WTC11 (cell line): ENCODE results near the gene FGB.

ENCODE experiments used
- JUN ChIP-seq: sonication (generic); formaldehyde crosslinking; IDR thresholded peaks from 2 replicates; pipeline ENCODE4 v1.8.0; 2023; ENCODE audit warnings: mild to moderate bottlenecking, missing genetic modification reagents
- MXD4 ChIP-seq: fragments of 250-450 bp; sonication (Bioruptor Pico); IDR thresholded peaks from 2 replicates; pipeline ENCODE4 v1.8.0; 2021; ENCODE audit warnings: mild to moderate bottlenecking, moderate library complexity, borderline replicate concordance
- NFYB ChIP-seq: sonication (generic); formaldehyde crosslinking; conservative IDR thresholded peaks from 2 replicates; pipeline ENCODE4 v1.8.0; 2022; ENCODE audit warnings: low read depth, missing genetic modification reagents
- TEAD4 ChIP-seq: sonication (generic); formaldehyde crosslinking; IDR thresholded peaks from 2 replicates; pipeline ENCODE4 v1.8.0; 2022; ENCODE audit warnings: mild to moderate bottlenecking, missing genetic modification reagents
- TP53 ChIP-seq: sonication (generic); formaldehyde crosslinking; IDR thresholded peaks from 2 replicates; pipeline ENCODE4 v1.8.1; 2023; ENCODE audit warnings: mild to moderate bottlenecking, missing genetic modification reagents
- TF ChIP-seq, protein P1 (sequence below): fragments of 200-600 bp; IDR thresholded peaks from 2 replicates; pipeline ENCODE4 v1.8.0; 2022; ENCODE audit warnings: antibody characterized with exemption
- TF ChIP-seq, protein P2 (sequence below): sonication (generic); formaldehyde crosslinking; IDR thresholded peaks from 2 replicates; pipeline ENCODE4 v1.8.0; 2022; ENCODE audit warnings: mild to moderate bottlenecking, missing genetic modification reagents
- TF ChIP-seq, protein P3 (sequence below): sonication (generic); formaldehyde crosslinking; IDR thresholded peaks from 2 replicates; pipeline ENCODE4 v1.8.1; 2022; ENCODE audit warnings: low read depth, missing genetic modification reagents, borderline replicate concordance
- TF ChIP-seq, protein P4 (sequence below): sonication (generic); formaldehyde crosslinking; conservative IDR thresholded peaks from 2 replicates; pipeline ENCODE4 v1.8.1; 2022; ENCODE audit warnings: mild to moderate bottlenecking, missing genetic modification reagents
- TF ChIP-seq, protein P5 (sequence below): fragments of 250-450 bp; sonication (Bioruptor Pico); IDR thresholded peaks from 2 replicates; pipeline ENCODE4 v1.9.0; 2021; ENCODE audit warnings: mild to moderate bottlenecking, borderline replicate concordance

DNA sequence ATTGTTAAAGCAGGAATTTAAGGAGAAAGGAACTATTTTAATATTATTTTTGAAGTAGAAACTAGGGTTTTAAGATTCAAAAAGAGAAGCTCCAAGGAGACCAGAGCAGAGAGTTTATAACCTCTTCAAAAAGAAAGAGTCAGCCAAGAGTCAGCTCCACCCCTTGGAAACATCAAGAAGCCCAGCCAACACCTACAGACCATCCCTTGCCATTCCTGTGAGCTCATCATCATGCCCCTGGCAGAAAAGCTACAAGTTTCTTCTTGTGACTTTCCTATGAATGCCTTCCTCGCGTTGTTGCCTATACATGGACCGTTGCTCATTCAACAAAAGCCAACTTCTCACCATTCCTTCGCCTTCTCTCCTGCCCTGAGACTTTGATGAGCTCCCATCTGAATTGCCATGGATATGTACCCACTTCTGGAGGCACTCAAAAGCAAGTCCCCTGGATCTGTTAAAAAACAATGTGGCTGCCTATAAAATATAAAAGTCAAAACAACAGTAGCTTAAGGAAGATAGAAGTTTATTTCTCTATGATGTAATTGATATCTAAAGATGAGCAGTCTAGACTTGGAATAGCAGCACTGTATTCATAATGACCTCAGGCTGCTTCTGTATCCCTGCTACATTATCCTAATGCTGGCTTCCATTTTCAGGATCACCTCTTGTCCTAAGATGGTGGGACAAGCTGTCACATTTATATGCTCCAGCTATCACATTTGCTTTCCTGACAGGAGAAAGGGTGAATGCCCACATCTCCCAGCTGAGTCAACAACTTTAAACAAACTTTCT is 32.9 kb upstream of the FGB start:
- TF ChIP-seq, protein P1, sequence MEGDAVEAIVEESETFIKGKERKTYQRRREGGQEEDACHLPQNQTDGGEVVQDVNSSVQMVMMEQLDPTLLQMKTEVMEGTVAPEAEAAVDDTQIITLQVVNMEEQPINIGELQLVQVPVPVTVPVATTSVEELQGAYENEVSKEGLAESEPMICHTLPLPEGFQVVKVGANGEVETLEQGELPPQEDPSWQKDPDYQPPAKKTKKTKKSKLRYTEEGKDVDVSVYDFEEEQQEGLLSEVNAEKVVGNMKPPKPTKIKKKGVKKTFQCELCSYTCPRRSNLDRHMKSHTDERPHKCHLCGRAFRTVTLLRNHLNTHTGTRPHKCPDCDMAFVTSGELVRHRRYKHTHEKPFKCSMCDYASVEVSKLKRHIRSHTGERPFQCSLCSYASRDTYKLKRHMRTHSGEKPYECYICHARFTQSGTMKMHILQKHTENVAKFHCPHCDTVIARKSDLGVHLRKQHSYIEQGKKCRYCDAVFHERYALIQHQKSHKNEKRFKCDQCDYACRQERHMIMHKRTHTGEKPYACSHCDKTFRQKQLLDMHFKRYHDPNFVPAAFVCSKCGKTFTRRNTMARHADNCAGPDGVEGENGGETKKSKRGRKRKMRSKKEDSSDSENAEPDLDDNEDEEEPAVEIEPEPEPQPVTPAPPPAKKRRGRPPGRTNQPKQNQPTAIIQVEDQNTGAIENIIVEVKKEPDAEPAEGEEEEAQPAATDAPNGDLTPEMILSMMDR, result no peak
- no peak for TF ChIP-seq NFYB (CRISPR knock-in tag)
- TF ChIP-seq TEAD4 (CRISPR knock-in tag), result no peak
- TF ChIP-seq, protein P2, sequence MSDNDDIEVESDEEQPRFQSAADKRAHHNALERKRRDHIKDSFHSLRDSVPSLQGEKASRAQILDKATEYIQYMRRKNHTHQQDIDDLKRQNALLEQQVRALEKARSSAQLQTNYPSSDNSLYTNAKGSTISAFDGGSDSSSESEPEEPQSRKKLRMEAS, result no peak
- TF ChIP-seq JUN (CRISPR knock-in tag), result no peak
- TF ChIP-seq, protein P3, sequence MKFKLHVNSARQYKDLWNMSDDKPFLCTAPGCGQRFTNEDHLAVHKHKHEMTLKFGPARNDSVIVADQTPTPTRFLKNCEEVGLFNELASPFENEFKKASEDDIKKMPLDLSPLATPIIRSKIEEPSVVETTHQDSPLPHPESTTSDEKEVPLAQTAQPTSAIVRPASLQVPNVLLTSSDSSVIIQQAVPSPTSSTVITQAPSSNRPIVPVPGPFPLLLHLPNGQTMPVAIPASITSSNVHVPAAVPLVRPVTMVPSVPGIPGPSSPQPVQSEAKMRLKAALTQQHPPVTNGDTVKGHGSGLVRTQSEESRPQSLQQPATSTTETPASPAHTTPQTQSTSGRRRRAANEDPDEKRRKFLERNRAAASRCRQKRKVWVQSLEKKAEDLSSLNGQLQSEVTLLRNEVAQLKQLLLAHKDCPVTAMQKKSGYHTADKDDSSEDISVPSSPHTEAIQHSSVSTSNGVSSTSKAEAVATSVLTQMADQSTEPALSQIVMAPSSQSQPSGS (CRISPR knock-in tag), result no peak
- TF ChIP-seq TP53 (CRISPR knock-in tag), result no peak
- TF ChIP-seq, protein P4, sequence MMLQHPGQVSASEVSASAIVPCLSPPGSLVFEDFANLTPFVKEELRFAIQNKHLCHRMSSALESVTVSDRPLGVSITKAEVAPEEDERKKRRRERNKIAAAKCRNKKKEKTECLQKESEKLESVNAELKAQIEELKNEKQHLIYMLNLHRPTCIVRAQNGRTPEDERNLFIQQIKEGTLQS (CRISPR knock-in tag), result no peak
- TF ChIP-seq, protein P5, sequence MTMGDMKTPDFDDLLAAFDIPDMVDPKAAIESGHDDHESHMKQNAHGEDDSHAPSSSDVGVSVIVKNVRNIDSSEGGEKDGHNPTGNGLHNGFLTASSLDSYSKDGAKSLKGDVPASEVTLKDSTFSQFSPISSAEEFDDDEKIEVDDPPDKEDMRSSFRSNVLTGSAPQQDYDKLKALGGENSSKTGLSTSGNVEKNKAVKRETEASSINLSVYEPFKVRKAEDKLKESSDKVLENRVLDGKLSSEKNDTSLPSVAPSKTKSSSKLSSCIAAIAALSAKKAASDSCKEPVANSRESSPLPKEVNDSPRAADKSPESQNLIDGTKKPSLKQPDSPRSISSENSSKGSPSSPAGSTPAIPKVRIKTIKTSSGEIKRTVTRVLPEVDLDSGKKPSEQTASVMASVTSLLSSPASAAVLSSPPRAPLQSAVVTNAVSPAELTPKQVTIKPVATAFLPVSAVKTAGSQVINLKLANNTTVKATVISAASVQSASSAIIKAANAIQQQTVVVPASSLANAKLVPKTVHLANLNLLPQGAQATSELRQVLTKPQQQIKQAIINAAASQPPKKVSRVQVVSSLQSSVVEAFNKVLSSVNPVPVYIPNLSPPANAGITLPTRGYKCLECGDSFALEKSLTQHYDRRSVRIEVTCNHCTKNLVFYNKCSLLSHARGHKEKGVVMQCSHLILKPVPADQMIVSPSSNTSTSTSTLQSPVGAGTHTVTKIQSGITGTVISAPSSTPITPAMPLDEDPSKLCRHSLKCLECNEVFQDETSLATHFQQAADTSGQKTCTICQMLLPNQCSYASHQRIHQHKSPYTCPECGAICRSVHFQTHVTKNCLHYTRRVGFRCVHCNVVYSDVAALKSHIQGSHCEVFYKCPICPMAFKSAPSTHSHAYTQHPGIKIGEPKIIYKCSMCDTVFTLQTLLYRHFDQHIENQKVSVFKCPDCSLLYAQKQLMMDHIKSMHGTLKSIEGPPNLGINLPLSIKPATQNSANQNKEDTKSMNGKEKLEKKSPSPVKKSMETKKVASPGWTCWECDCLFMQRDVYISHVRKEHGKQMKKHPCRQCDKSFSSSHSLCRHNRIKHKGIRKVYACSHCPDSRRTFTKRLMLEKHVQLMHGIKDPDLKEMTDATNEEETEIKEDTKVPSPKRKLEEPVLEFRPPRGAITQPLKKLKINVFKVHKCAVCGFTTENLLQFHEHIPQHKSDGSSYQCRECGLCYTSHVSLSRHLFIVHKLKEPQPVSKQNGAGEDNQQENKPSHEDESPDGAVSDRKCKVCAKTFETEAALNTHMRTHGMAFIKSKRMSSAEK (CRISPR knock-in tag), result no peak
- no peak for TF ChIP-seq MXD4
